ENCODE results near the gene PTPRH.

PTPRH gene

DNA sequence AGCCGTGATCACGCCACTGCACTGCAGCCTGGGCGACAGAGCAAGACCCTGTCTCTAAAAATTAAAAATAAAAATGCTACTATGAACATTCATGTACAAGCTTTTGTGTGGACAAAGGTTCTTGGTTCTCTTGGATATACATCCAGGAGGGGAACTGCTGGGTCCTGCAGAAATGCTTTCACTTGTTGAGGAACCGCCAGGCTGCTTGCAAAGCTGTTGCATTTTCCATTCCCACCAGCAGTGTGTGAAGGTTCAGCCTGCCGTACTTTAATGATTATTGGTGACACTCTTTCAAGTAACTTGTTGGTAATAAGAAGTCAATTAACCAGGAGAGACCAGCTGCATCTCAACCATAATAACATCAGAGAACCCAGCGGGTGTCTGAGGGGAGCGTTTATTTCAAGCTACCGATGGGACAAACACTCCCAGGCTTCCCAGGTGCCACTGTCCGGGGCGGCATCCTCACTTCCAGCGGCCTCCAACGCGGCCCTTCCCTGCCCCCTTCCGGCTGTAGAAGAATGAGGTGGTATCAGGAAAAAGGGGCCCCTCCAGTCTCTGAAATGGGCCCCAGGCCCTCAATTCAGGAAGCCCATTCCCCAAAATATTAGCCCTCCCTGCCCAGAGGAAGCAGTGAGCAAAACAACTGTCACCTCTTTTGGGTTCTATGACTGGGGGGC, 76.7 kb downstream of the PTPRH start:
- H3K27ac ChIP-seq (ENCODE audit: insufficient read depth, low read depth, low read length, poor library complexity, severe bottlenecking), result no peak overlapping the region
- H3K4me3 ChIP-seq (ENCODE audit: insufficient read depth, low read depth, low read length), result no peak overlapping the region
- no peaks in the 10 kb centered on the region for H3K4me1 ChIP-seq (ENCODE audit: control insufficient read depth, insufficient read depth, low read length)
- H3K36me3 ChIP-seq (ENCODE audit: control insufficient read depth, insufficient read depth, low read length), result peaks cover 2% of the 10 kb centered on the region
- no peaks in the 10 kb centered on the region for H3K9me3 ChIP-seq (ENCODE audit: control insufficient read depth, low read length)
- WGBS, 2 experiments, result 89% methylated on average over 13 to 14 of the region's 14 CpGs
- no peaks in the 10 kb centered on the region for H3K27me3 ChIP-seq (ENCODE audit: control insufficient read depth, insufficient read depth, low read length, poor library complexity, severe bottlenecking)

DNA sequence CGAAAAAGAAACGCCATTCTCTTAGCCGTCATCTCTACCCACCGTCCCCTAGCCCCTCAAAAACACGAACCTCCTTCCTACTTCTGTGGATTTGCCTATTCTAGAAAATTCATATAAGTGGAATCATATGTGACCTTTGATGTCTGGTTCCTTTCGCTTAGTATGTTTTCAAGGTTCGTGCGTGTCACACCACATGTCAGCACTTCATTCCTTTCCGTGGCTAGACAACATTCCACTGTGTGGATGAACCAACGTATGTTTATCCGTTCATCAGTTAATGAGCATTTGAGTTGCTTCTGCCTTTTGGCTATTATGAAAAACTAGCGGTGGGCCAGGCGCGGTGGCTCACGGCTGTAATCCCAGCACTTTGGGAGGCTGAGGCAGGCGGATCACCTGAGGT, 77.9 kb downstream of the PTPRH start:
- H3K4me3 ChIP-seq (ENCODE audit: insufficient read depth, low read depth, low read length), result no peak overlapping the region
- no peak overlapping the region for H3K27ac ChIP-seq (ENCODE audit: insufficient read depth, low read depth, low read length, poor library complexity, severe bottlenecking)
- H3K36me3 ChIP-seq (ENCODE audit: control insufficient read depth, insufficient read depth, low read length), result peaks cover 2% of the 10 kb centered on the region
- H3K4me1 ChIP-seq (ENCODE audit: control insufficient read depth, insufficient read depth, low read length), result no peaks in the 10 kb centered on the region
- no peaks in the 10 kb centered on the region for H3K9me3 ChIP-seq (ENCODE audit: control insufficient read depth, low read length)
- no peaks in the 10 kb centered on the region for H3K27me3 ChIP-seq (ENCODE audit: control insufficient read depth, insufficient read depth, low read length, poor library complexity, severe bottlenecking)
- 95 to 98% methylated on average over 16 of the region's 16 CpGs for WGBS, 2 experiments
